Astrocyte (in vitro differentiated cells and primary cell): ENCODE results near the gene PLCL1. TPM values are rescaled to one million over a fixed set of nuclear protein-coding genes. Genes with fewer than 3 reads are reported as not detected.

Experiments used
- DNase-seq: peaks from one replicate; pipeline ENCODE4 v3.0.0-alpha.2; 2010; ENCODE audit warnings: low read depth
- FAIRE-seq: peaks from 2 replicates; lab custom pipeline; 2011; peaks lifted over from hg19 to GRCh38; lab: Jason Lieb, UNC
- H2AFZ ChIP-seq: 2 replicates; pipeline ENCODE4 v1.6.0; 2012; ENCODE audit warnings: low read depth, low read length, inconsistent platforms
- H3K27ac ChIP-seq: 2 replicates; pipeline ENCODE4 v1.5.1; 2011; ENCODE audit warnings: low read depth, low read length, inconsistent platforms
- H3K27me3 ChIP-seq: 2 replicates; pipeline ENCODE4 v1.6.0; 2011; ENCODE audit warnings: low read length, inconsistent platforms; ENCODE audit not compliant: insufficient read depth
- H3K36me3 ChIP-seq: 2 replicates; pipeline ENCODE4 v1.5.1; 2011; ENCODE audit warnings: low read length, inconsistent platforms; ENCODE audit not compliant: insufficient read depth
- H3K4me1 ChIP-seq: 2 replicates; pipeline ENCODE4 v1.5.1; 2011; ENCODE audit warnings: low read length, inconsistent platforms; ENCODE audit not compliant: insufficient read depth
- H3K4me2 ChIP-seq: 2 replicates; pipeline ENCODE4 v1.6.0; 2012; ENCODE audit warnings: low read length, inconsistent platforms
- H3K4me3 ChIP-seq: 2 replicates; pipeline ENCODE4 v1.5.1; 2011; ENCODE audit warnings: low read depth, mild to moderate bottlenecking, low read length, inconsistent platforms; ENCODE audit not compliant: insufficient read depth
- H3K79me2 ChIP-seq: 2 replicates; pipeline ENCODE4 v1.6.0; 2012; ENCODE audit warnings: mild to moderate bottlenecking, low read length, inconsistent platforms; ENCODE audit not compliant: insufficient read depth
- H3K9ac ChIP-seq: 2 replicates; pipeline ENCODE4 v1.6.0; 2012; ENCODE audit warnings: mild to moderate bottlenecking, low read length, inconsistent platforms
- H3K9me3 ChIP-seq: 2 replicates; pipeline ENCODE4 v1.5.1; 2012; ENCODE audit warnings: low read depth, mild to moderate bottlenecking, low read length, inconsistent platforms; ENCODE audit not compliant: insufficient read depth
- H4K20me1 ChIP-seq: 2 replicates; pipeline ENCODE4 v1.6.0; 2012; ENCODE audit warnings: low read length, inconsistent platforms; ENCODE audit not compliant: insufficient read depth
- H3K27ac Mint-ChIP-seq: one replicate; pipeline ENCODE4 v1.8.0; 2021; ENCODE audit warnings: mild to moderate bottlenecking, mixed read lengths; ENCODE audit not compliant: unreplicated experiment
- H3K27me3 Mint-ChIP-seq: one replicate; pipeline ENCODE4 v1.8.0; 2021; ENCODE audit warnings: low read depth, mixed read lengths; ENCODE audit not compliant: unreplicated experiment
- H3K36me3 Mint-ChIP-seq: one replicate; pipeline ENCODE4 v1.8.0; 2021; ENCODE audit warnings: low read depth, mixed read lengths; ENCODE audit not compliant: unreplicated experiment
- H3K4me1 Mint-ChIP-seq: one replicate; pipeline ENCODE4 v1.8.0; 2021; ENCODE audit warnings: low read depth, mixed read lengths; ENCODE audit not compliant: unreplicated experiment
- H3K4me3 Mint-ChIP-seq: one replicate; pipeline ENCODE4 v1.8.0; 2021; ENCODE audit warnings: mild to moderate bottlenecking, moderate library complexity, mixed read lengths; ENCODE audit not compliant: unreplicated experiment
- H3K9me3 Mint-ChIP-seq: one replicate; pipeline ENCODE4 v1.8.0; 2021; ENCODE audit warnings: mild to moderate bottlenecking, mixed read lengths; ENCODE audit not compliant: unreplicated experiment
- CTCF ChIP-seq: IDR thresholded peaks from 2 replicates; pipeline ENCODE4 v1.5.1; 2011; ENCODE audit warnings: low read depth, mild to moderate bottlenecking, inconsistent platforms, low read length, moderate library complexity; ENCODE audit not compliant: insufficient read depth
- EZH2 ChIP-seq: IDR thresholded peaks from 2 replicates; pipeline ENCODE4 v1.6.1; 2012; ENCODE audit warnings: mild to moderate bottlenecking, low read length, inconsistent platforms; ENCODE audit not compliant: insufficient read depth
- total RNA-seq: library from RNA; stranded (reverse); gene quantifications from 2 replicates; pipeline ENCODE4 v1.2.1, GENCODE V29; 2021

The PLCL1 gene
- total RNA-seq, 1 donor from 2014 or later = 0.84 TPM

GRCh38 chr2:198146346-198146940 is 342.1 kb downstream of the PLCL1 start:
- no peak overlapping the region for H2AFZ ChIP-seq
- H3K36me3 Mint-ChIP-seq = no peaks in the 10 kb centered on the region

GRCh38 chr2:198157314-198157713 is 352.9 kb downstream of the PLCL1 start:
- Histone ChIP-seq H3K9ac (no peak overlapping the region), H3K27me3 (no peaks in the 10 kb centered on the region), H3K9me3 (no peaks in the 10 kb centered on the region), H4K20me1 (no peaks in the 10 kb centered on the region), H3K79me2 (no peaks in the 10 kb centered on the region), H3K36me3 (no peaks in the 10 kb centered on the region), H3K4me2 (no peak overlapping the region), H2AFZ (no peak overlapping the region), H3K27ac (no peak overlapping the region), H3K4me1 (no peaks in the 10 kb centered on the region), H3K4me3 (no peak overlapping the region)
- TF ChIP-seq EZH2 (no peak), CTCF (no peak)
- Mint-ChIP-seq H3K4me3 (no peak overlapping the region), H3K36me3 (no peaks in the 10 kb centered on the region), H3K4me1 (no peaks in the 10 kb centered on the region), H3K27me3 (no peaks in the 10 kb centered on the region), H3K27ac (no peak overlapping the region), H3K9me3 (peaks cover 8% of the 10 kb centered on the region)
- no peak for DNase-seq
- FAIRE-seq = no peak

More at GRCh38 chr2:198146346-198146940, 342.1 kb downstream of the PLCL1 start:
- DNase-seq = no peak
- Histone ChIP-seq H3K4me3 (no peak overlapping the region), H3K9me3 (no peaks in the 10 kb centered on the region), H3K27me3 (no peaks in the 10 kb centered on the region), H3K27ac (no peak overlapping the region), H3K4me1 (no peaks in the 10 kb centered on the region), H3K36me3 (no peaks in the 10 kb centered on the region), H3K4me2 (no peak overlapping the region), H3K9ac (no peak overlapping the region), H3K79me2 (no peaks in the 10 kb centered on the region), H4K20me1 (no peaks in the 10 kb centered on the region)
- H3K4me1 Mint-ChIP-seq = peaks cover 2% of the 10 kb centered on the region
- no peak for FAIRE-seq
- H3K9me3 Mint-ChIP-seq = peaks cover 1% of the 10 kb centered on the region
- no peak overlapping the region for H3K27ac Mint-ChIP-seq
- H3K27me3 Mint-ChIP-seq = no peaks in the 10 kb centered on the region
- TF ChIP-seq EZH2 = no peak
- TF ChIP-seq CTCF = no peak
- no peak overlapping the region for H3K4me3 Mint-ChIP-seq

DNA sequence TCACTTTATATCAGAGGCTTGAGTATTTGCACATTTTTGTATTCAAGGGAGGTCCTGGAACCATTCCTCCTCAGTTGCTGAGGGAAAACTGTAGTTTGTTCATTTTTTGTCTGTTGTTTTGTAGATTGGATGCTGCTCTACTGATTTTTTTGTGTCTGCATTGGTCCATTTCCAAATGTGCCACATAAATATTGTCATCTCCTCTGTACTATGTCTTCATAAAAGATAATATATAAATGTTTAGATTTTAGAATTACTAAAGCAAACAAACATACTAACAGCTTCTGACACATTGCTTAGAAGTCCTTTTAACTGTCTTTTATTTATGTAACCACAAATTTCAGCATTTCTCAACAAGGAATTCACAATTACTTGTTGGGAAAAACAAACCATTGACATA is 356.8 kb downstream of the PLCL1 start:
- Histone ChIP-seq H3K9ac (no peak overlapping the region), H2AFZ (no peak overlapping the region), H3K4me3 (no peak overlapping the region), H3K27ac (no peak overlapping the region), H3K79me2 (no peaks in the 10 kb centered on the region), H3K27me3 (no peaks in the 10 kb centered on the region), H3K4me1 (no peaks in the 10 kb centered on the region), H3K4me2 (no peak overlapping the region), H4K20me1 (no peaks in the 10 kb centered on the region), H3K9me3 (no peaks in the 10 kb centered on the region), H3K36me3 (no peaks in the 10 kb centered on the region)
- Mint-ChIP-seq H3K9me3 (peaks cover 6% of the 10 kb centered on the region), H3K4me1 (no peaks in the 10 kb centered on the region), H3K4me3 (no peak overlapping the region), H3K27ac (no peak overlapping the region), H3K27me3 (no peaks in the 10 kb centered on the region), H3K36me3 (no peaks in the 10 kb centered on the region)
- FAIRE-seq (no peak), DNase-seq (no peak)
- no peak for TF ChIP-seq EZH2
